GM19372 (cell line): ENCODE measurements around the gene KLHL2.

Source experiments
- ATAC-seq: cut with Tn5 transposase; IDR thresholded peaks from one replicate; pipeline ENCODE4 v1.9.1; 2021; ENCODE audit warnings: mild to moderate bottlenecking, low read depth, moderate library complexity; ENCODE audit not compliant: unreplicated experiment

KLHL2 gene

DNA sequence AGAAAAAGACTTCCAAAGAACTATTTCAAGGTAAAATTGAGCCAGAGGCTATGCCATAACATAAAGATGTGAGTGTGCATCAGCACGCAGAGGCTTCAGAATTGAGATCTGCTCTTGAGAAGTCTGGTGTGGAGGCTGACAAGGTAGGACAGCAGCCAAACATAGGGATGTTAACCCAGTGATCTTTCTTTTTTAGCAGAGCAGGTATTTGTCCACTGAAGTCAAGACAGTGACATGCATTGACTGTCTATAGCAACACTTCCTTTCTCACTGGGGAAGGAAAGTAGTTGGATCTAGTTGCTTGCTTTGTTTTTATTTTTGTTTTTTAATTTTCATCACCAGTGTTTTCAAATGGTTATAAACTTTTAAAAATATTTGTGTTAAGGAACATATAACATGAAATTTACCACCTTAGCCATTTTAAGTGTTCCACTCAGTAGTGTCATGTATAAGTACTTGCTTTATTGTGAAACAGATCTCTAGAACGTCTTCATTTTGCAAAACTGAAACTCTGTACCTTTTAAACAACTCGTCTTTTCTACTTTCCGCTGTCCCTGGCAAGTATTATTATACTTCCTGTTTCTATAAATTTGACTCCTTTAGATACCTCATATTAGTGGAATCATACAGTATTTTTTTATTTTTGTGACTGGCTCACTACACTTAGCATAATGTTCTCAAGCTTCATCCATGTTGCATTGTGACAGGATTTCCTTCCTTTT, 79.4 kb downstream of the KLHL2 start:
- peak; percentile 74 for ATAC-seq

- ATAC-seq = peak; percentile 42
Observed at GRCh38 chr4:165288226-165288625, 80.9 kb downstream of the KLHL2 start.

DNA sequence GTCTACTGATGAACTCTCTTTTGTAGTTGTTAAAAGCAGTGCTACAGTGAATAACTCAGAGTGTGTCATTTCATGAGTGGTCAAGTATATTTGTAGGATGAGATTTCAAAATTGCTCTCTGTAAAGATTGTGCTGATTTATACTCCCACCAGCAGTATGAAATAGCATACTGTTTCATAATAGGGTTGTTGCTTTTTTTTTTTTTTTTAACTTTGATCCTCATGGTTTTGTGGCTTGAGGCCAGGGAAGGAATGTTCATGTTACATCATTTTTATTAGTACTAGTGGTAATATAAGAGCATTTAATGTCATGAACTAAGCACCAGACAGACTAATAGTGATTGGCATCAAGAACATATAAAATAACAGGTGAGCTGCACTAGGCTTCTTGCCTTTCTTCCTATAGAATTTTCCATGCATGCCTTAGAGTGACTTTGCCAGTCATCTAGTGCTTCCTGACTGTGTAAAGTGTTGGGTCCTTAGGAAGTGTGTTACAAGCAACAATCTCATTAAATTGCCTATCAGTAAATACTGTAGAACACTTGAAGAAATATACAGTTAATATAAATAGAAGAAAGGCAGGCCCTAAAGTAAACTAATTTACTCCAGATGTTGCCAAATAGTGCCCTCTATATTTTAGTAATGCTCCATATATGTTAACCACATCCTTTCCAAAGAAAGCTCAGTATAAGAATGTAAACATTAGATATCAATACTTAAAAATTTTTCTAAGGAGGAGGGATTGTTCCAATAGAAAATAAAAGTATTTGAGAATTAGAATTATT, 81.5 kb downstream of the KLHL2 start:
- ATAC-seq = no peak

DNA sequence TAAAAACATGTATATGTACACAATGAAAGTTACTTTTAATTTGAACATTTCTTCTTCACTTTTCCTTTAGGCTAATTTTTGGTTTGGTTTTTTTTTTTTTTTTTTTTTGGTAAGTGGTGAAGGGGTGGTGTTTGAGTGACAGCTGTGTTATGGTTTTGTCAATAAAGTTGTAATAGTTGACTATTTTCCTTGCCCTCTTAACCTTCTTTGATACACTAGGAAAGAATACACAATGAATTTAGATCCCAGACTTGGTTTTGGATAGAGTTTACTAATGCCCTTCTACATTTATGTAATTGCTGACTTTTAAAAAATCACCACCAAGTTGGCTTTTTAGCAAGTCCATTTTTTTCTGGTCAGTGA, 82.0 kb downstream of the KLHL2 start:
- ATAC-seq = no peak

DNA sequence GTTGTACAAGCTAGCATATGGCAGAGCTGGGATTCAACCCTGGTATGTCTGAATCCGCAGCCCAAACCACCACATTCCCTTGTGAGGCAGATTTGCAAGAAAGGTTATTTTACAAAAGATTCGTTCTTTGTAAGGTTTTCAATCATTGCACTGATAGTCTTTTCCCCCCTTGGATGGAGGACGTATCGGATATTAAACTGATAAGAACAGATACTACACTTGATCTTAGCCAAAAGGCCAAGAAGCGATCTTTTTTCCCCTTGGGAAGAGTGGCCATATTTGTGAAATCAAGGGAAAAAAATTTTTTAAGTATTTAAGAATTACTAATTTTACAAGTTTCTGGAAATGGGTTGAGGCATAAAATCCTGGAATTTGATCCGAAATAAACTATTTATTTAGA, 85.7 kb downstream of the KLHL2 start:
- ATAC-seq = no peak

DNA sequence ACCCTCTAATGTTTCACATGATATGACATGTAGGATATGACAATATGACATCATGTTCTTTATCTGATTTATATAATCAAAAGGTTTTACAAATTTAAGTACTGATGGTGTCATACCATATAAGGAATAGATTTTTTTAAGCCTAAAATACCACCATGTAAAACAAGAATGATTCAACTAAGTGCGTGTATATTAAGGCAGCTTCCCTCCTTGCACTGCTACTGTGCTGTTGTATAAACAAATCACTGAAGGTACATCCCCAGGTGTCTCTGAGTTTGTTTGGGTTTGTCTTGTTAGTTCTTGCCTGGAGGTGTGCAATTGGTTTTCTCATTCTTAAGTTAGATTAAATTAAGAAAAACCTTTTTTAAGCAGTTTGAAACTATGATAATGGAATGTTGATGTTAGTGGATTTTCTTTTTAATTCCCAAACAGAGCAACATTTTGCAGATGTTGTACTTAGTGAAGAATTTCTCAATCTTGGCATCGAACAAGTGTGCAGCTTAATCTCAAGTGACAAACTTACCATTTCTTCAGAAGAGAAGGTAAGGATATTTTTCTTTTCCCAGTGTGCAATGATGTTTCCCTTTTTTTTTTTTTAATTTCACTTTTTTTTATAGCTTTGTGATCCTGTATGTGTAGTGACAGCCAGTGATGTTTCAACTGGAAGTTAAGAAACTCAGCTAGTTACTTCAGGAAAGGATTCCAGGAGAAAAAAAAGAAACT, 86.7 kb downstream of the KLHL2 start:
- no peak for ATAC-seq

DNA sequence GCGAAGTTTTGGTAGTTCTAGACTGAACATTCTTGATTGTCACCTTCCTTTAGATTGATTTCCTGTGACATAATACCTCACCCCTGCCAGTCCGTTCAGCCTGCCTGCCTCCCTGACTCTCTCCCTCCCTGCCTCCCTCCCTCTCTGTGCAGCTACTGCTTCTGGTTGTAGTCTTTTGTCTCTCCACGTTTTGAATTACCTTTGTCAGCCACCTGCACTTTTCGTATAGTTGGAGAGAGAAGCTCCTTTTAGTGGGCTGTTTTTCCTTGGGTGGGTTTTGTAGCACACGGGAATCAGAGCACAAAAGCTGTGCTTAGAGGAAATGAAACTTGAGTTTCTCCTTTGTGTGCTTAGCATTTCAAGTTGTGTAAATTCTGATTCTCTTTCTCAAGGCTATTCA, 87.5 kb downstream of the KLHL2 start:
- ATAC-seq = peak; percentile 85

GRCh38 chr4:165297626-165298025, 90.3 kb downstream of the KLHL2 start:
- no peak for ATAC-seq

DNA sequence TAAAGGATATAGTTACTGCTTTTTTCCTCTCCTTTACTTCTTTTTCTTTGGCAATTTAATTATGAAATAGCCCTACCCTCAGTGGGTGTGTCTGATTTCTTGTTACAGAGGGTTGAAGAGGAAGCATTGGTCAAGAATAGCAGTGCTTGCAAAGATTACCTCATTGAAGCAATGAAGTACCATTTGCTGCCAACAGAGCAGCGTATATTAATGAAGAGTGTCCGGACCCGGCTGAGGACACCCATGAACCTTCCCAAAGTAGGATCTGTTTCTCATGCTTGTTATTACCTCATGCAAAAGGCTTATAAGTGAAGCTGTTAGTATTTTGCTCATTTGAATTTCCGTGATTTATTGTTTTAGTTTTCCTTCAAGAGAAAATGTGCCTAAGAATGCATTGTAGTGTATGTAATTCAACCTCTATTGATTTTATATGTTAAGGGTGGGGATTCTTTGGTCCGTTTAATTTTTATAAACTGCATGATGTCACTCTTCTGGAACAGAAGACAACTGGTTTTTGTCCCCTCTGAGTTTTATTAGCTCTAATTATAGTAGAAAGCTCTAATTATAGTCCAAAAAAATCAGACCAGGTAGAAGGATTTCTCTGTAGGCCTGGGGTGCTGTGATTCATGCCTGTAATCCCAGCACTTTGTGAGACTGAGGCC, 92.2 kb downstream of the KLHL2 start:
- ATAC-seq = no peak

GRCh38 chr4:165301833-165302232, 94.5 kb downstream of the KLHL2 start:
- peak; percentile 72 for ATAC-seq

- ATAC-seq = no peak
Observed at GRCh38 chr4:165302658-165303057, 95.3 kb downstream of the KLHL2 start.

DNA sequence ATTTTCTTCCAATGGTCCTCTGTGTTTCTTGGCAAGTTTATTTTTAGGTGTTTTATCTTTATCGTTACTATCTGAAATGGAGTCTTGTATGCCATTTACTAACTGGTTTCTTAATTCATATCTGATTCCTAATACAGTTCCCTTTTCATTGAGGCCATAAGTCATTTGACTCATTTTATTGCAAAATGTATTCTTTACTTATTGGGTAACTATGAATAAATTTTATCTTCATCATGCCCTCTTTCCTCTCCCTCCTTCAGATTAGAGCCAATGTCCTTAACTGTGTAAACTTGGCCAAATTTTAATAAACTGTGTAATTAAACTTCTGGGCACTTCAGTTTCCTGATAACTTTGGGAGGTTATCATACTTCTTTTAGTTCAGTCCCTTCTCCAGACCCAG, 100.8 kb downstream of the KLHL2 start:
- ATAC-seq = no peak

- no peak for ATAC-seq
Observed at GRCh38 chr4:165308606-165309005, 101.2 kb downstream of the KLHL2 start.

DNA sequence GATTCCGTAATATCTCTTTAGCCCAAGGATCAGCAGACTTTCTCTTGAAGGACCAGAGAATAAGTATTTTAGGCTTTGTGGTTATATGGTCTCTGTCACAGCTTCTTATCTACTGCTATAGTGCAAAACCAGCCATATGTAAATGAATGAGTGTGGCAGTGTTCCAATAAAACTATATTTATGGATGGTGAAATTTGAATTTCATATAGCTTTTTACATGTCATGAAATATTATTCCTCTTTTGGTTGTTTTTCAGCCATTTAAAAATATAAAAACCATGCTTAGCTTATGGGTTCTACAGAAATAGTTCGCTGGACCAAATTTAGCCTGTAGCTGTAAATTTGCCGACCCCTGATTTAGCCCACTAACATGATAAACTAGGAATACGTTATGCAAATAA, 102.1 kb downstream of the KLHL2 start:
- ATAC-seq = no peak

DNA sequence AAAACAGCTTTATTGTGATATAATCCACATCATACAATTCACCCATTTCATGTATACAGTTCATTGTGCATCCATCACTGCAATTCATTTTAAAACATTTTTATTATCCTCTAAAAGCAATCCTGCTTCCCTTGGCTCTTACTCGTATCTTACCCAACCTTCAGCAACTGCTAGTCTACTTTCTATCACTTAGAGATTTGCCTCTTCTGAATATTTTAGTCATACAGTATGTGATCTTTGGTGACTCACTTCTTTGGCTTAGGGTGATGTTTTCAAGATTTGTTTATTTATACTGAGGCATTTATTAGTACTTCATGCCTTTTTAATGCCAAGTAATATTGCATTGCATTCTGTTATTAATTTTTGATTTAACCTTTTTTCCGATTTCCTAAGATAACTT, 105.1 kb downstream of the KLHL2 start:
- ATAC-seq = no peak

DNA sequence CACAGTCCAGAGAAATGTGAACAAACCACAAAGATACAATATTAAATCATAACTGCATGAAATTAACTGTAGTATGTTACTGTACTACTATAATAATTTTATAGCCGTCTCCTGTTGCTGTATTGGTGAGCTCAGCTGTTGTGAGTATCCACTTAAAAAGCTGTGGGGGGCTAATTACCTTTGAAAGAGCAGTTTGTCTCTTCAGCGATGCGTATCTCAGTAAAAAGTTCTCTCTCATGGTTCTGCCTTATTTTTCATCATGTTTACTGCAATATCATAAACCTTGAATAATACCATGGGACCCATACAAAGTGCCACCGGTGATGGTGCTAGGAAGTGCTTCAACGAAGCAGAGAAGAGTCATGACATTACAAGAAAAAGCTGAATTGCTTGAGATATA, 111.7 kb downstream of the KLHL2 start:
- no peak for ATAC-seq

GRCh38 chr4:165319509-165319908, 112.1 kb downstream of the KLHL2 start:
- no peak for ATAC-seq

DNA sequence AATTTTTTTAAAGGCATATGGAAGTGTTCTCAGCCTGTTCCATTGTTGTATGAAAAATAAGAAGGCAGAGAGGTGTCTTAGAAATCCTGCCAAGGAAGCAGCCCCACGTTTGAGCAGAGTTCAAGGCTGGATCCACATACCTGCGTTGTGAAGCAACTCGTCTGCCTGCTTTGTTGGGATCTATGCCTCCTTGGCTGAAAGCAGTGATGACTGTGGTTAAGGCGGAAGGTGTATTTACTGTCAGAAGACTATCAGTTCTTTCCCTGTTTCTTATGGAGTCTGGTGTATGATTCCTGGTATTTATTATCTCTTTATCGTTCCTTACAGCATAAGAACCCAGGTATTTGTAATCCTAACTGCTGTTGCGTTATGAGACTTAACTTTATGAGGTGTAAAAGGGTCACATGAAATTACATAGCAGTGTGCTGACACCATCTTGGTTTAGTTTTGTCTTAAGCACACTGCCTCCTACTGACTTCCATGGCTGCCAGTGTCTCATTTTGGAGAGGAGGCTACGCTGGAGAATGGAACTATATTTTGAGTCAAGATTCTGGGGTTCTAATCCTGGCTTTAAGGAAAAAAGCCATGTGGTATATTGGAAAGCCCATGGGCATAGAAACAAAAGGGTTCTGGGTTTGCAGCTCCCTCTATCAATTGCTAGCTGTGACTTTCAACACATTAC, 117.0 kb downstream of the KLHL2 start:
- no peak for ATAC-seq

DNA sequence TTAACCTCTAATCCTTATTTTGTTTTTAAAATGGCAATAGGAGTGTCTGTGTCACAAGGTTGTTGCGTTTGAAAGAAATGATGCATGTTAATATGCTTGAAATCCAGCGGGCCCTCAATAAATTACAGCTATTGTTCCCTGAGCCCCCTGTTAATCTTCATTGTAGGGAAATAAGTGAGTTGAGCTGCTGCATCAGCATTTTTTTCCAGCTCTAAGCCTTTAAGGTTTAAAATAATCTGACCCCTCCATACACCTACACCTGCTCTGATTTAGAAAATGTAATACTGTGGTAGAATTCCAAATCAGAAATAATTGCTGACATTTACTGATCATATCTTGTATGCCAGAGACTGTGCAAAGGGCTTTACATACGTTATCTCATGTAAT, 117.5 kb downstream of the KLHL2 start:
- ATAC-seq = no peak

DNA sequence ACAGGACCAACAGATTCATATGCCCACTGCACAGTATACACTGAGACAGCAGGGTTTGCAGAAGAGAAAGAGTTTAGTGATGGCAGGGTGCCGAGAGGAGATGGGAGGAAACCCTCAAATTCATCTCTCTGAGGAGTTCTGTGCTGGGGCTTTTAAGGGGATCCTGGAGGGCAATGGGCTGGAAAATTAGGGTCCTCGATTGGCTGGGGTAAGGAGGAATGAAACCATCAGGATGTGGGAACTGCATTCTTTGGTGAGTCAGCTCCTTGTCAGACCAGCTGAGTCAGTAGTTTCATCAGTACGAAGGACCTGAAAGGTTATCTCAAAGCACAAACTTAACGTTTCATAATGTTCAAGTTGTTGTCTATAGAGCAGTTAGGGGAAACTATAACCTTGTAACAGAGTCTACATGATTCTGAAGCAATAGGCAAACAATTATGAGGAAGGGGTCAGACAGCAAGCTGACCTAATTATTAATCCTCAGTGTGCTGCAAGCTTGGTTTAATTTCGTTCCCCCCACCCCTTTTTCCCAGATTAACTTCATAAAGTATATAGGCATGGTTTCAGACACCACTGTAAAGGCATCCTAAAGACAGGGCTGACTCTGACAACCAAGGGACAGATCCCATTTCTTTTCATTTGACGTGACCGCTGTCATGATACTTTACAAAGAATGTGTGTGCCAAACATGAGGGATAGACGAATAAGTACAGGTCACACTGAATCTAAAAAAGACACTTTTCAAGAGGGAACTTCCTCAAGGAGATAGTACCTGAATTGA, 118.6 kb downstream of the KLHL2 start:
- no peak for ATAC-seq
